Measurements from ENCODE around the gene GBGT1. TPM values are rescaled to one million over a fixed set of nuclear protein-coding genes. Genes with fewer than 3 reads are reported as not detected.

GBGT1 gene
- total RNA-seq, 1 donor from 2014 or later: 26.5 TPM

DNA sequence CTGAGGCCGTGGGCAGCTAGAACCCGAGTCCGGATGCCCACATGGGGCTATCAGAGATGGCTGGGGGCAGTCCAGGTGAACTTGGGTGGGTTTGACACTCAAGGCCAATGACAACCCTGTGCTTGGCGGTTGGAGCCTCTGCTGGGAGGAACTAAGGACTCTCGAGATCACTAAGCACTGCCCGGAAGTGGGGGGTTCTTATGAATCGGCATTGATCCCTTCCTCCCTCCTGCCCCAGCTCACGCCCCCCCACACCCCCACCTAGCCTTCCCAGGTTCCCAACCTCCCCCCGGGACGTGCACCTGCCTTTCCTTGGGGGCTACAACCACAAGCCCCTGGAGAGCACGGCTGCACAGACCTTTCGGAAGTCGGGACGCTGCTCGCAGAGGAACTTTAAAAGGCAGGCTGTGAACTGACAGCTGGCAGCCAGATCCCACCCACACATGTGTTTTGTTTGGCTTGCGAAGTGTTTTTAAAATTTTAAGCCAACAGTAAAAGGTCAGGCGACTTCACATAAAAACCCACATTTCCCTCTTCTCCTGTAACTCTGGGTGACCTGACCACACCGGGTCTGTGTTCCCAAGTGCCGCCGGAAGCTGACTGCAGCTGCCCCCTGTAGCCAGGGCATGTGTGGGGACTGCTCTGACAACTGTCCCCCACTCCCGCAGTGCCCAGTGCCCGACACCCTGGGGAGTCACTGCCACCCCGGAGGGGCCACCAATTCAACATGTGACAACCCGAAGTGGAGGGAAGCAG is 37.6 kb downstream of the GBGT1 start:
- DNase-seq (ENCODE audit: low spot score): no peak

DNA sequence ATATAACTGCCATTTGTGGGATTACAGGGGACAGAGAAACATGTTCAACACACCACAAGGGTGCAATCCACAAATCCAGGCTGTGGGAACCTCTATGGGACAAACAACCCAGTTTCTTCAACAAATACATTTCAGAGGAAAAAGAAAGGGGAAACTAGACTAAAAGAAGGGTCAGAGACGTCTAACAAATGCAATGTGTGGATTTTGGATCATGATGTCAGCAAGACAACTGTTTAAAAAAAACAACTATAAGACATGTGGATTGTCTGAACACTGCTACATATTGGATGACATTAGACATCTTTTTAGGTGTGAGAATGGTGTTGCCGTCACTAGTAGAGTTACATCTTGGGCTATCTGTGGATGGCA is 38.8 kb downstream of the GBGT1 start:
- DNase-seq (ENCODE audit: low spot score): no peak

- no peak for DNase-seq (ENCODE audit: low spot score)
These were observed 39.4 kb downstream of the GBGT1 start for GRCh38 chr9:133124123-133124906.

- no peak for DNase-seq (ENCODE audit: low spot score)
These were observed 40.6 kb downstream of the GBGT1 start for GRCh38 chr9:133122935-133123611.

GRCh38 chr9:133122605-133122934 is 41.1 kb downstream of the GBGT1 start:
- DNase-seq (ENCODE audit: low spot score): no peak

GRCh38 chr9:133121915-133122550 is 41.7 kb downstream of the GBGT1 start:
- DNase-seq (ENCODE audit: low spot score): peak; percentile 34

DNA sequence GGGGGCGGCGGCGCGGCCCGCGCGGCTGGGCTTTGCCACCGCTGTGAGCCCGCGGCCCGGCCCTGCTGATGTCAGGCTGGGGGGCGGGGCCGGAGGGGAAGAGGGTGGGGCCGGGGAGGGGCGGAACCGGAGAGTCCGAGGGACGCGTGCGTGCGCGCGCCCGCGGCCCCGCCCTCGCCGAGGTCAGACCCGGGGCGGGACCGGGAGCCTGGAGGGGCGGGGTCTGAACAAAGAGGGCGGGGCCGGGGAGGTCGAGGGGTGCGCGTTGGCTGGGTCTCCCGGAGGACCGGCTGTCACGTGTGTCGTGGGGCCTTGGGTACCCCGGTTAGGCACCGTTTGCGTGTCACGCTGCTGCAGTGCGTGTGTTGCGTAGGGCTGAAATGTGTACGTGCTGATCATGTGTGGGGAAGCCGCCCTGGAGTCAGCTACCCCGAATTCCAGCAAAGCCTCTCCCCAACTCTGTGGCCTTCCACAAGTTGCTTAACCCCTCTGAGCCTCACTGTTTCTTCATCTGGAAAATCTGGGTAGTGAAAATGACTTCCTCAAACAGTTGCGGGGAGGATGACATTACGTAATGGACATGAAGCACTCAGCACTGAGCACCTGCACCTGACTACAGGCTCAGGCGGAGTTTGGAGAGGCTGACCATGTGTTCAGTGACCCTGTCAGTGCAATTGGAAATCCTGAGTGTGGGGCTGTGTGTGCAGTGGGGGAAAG is 42.4 kb downstream of the GBGT1 start, which contains the start of gene RALGDS:
RALGDS (minus strand) TSS at position 43 of the 717 bp plus-strand sequence. CDS start 86 bp downstream, outside the sequence.
- peak; percentile 90 for DNase-seq (ENCODE audit: low spot score)

DNA sequence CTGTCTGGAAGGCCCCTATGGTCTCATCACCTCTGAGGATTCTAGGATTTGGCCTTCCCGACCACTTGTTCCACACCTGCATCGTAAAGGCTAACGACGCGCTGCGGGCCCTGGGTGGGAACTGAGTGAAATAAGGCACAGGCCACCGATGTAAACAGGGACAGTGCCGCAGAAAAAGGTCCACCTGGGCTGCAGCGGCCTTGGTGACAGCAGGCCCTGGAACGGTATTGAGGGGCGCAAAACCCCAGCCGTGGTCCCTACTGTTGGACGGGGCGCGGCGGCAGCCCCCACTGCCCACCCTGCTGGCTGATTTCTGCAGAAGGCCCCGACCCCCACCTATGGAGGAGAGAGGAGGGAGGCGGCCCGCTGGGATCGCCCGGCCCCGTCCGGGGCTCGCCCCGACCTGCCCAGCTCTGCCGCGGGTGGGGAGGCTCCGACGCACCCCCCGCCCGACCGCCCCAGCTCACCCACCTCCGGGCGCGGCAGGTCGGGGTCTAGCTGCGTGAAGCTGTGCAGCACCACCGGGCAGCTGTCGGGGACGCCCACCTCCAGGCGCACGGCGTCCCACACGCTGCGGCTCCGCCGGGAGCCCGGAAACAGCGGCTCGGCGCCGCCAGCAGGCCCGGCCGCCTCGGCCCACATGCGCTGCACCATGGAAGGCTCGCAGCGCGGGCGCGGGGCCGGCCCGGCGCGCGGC is 43.1 kb downstream of the GBGT1 start:
- DNase-seq (ENCODE audit: low spot score): no peak

- no peak for DNase-seq (ENCODE audit: low spot score)
These were observed 43.7 kb downstream of the GBGT1 start for GRCh38 chr9:133119846-133120500.

DNA sequence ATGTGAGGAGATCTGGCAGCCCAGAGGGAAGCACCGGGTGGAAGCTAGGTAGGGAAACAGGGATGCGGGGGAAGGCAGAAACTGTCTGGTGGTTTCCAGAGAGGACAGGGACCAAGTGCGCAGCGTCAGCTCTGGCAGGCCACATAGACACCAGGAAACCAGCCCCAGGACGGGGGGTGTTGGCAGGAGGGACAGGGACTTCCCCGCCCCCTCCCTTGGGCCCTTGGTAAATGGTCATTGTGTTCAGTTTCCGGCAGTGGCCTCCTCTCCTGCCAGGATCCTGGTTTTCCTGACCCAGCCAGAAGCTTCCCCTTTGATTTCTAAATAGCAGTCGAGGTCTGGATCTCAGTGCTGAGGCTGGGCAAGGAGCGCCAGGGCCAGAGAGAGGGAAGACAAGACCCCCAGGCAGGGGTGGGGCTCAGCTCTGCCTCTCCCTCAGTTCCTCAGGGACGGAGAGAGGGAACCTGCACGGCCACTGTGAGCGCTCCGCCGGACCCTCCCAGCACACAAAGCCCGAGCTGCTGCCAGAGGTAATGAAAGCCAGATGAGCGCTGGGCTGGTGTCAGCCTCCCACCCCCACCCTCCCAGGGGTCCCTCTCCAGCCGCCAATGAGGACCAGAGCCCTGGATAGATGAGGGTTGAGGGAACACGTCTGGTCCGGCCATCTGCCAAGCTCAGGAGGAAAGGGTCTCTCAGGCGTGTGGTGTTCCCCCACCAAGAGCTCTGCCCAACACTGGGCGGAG is 44.4 kb downstream of the GBGT1 start:
- no peak for DNase-seq (ENCODE audit: low spot score)

- no peak for DNase-seq (ENCODE audit: low spot score)
These were observed 45.1 kb downstream of the GBGT1 start for GRCh38 chr9:133118568-133118967.

DNA sequence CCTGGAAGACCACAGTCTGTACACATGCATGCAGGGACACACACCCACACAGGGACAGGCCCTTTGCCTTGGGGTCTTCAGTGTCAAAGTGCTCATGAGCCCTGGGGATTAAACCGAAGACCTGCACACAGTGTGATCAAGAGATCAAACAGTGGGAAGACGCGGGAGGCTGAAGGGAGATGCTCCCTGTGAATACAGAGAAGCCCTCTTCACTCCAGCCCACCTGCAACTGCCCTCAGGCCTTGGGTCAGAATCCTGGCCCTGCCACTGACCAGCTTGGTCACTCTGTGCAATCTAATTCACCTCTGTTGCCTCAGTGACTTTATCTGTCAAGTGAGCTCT is 45.6 kb downstream of the GBGT1 start:
- DNase-seq (ENCODE audit: low spot score): no peak

DNA sequence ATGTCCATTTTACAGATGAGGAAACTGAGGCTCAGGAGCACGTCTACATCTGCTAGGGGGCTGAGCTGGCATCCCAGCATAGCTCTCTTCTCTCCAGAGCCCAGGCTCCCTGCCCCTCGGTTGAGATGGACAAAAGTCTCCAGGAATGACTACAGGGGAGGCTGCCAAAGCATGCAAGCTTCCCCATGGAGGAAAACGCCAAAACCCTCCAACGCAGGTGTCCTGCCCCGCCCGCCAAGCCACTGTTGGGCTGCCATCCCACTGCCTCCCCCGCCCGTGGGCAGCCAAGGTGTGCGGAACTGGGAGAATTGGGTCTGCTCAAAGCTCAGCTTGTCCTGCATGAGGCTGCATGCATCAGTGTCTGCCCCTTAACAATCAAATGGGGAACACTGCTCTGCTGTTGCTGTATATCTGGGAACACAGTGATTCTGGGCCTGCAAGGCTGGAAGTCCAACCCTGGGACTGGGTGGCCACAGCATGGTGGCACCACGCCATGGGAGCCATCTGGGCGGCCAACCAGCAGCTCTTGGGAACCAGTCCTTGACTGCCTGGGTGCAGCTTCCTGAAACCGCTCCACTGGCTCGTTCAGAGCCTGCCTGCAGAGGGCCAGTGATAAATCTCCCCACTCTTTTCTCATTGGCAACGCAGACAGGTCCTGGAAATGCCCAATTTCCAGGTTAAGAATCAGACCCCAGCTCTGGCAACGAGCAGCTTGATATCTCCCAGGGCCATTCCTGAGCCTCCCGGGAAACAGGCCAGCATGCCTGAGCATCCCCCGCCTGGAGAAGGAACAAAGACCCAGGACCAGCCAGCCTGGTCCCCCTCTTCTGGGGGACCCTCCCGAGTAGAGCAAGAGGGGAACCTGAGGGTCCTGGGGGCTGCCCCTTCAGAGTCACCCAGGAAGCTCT is 46.2 kb downstream of the GBGT1 start:
- peak; percentile 65 for DNase-seq (ENCODE audit: low spot score)

GRCh38 chr9:133116346-133117231 is 47.1 kb downstream of the GBGT1 start:
- no peak for DNase-seq (ENCODE audit: low spot score)

- DNase-seq (ENCODE audit: low spot score): no peak
These were observed 47.9 kb downstream of the GBGT1 start for GRCh38 chr9:133115604-133116345.

DNA sequence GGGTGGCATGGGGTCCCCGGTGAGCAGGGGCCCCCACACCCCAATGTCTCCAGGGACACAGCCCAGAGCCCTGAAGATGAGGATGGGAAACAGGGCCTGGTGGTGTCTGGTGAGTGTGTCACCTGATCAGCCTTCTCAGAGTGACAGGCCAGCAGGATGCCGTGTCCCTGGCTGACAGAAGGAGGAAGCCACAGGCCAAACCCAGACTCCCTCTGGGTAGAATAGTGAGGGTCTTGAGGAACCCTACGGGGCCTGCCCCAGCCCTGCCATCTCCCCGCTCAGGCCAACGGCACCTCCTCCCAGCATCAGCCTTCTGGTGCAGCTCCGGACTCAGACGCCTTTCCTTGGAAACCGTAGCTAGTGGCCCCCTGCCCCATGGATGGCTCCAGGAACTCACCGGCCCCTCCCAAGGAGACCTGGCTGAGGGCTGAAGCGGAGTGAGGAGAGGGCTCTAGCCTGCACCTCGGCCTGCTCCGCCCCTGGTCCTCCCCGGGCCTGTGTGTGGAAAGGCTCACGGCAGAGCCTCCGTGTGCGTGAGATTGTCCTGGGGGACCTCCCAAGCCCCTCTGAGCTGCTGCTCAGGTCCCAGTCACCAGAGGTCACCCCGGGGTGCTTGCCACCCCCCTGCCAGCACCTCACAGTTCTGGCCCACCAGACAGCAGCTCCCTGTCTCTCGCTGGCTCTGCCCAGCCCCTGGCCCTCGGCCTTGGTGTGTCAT is 48.7 kb downstream of the GBGT1 start:
- DNase-seq (ENCODE audit: low spot score): no peak
